DMS153 treated with DMSO at 0.1 percent for 48 hours (cell line): ENCODE data around the gene RAP1GAP.
A peak's percentile ranks its signal among the peaks of the same experiment; 100 is the strongest.

Experiments used
- DNase-seq: peaks from one replicate; lab custom pipeline; 2025; ENCODE audit not compliant: unreplicated experiment; lab: John Stamatoyannopoulos, UW

The RAP1GAP gene

DNA sequence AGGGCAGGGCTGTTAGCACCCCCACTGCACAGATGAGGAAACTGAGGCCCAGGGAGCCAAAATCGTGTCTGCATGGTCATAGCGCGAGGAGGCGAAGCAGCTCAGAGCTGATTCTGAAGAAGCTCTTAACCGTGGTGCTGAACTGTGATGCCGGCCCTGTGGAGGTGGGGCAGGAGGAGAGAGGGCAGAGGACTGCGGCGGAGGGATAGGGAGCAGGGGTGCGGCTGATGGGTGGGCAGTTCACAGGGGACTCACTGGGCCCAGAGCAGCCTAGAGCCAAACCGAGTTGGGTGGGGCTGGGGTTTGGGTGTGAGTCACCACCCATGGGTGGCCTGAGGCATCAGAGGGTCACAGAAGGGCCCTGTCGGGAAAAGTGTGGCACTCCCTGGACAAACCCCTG lies 74.7 kb downstream of the RAP1GAP start:
- no peak for DNase-seq

DNA sequence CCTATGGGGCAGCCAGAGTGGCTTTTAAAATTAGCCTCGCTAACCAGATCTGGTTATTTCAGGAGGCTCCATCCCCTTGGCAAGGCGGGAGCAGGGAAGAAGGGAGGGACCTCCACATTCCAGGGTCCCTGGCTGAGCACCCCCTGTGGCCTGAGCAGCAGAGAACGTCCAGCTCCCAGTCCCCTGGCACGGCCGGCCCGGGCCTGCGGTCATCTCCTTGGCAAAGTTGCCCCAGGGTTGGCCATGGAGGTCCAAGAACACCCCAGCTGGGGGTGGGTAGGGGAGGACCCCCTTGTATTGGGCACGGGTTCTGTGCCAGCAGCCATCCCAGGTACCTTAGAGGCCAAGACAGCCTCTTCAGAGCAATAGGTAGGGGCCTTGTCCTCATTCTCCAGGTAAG lies 75.9 kb downstream of the RAP1GAP start:
- DNase-seq, result no peak

DNA sequence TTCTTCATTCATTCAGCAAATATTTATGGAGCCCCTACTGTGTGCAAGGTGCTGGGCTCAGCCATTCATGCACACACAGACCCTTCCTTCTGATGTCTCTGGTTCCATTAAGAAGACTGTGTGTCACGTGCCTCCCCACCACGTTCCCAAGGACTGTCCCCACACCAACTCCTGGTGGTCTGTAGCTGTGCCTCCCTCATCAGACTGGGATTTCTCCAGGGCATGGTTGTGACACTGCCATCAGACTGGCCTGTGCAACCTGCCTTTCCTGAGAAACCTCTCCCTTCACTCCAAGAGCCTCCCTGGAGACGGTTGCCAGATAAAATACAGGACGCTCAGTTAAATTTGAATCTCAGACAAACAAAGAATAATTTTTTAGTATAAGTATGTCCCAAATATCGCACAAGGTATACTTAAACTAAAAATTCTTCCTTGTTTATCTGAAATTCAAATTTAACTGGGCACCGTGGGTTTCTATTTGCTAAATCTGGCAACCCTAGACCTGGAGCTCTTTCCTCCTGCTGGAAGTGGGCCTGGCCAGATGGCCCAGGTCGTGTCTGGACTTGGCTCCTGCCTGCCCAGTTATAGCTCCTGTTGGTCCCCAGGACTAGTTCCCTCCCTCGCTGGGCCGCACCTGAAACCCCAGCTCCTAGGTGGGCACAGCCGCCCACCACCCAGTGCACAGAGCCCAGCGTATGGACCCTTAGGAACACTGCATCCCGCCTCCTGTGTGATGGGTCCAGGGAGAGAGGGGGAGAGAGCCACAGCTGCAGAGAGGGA lies 76.9 kb downstream of the RAP1GAP start:
- no peak for DNase-seq

DNA sequence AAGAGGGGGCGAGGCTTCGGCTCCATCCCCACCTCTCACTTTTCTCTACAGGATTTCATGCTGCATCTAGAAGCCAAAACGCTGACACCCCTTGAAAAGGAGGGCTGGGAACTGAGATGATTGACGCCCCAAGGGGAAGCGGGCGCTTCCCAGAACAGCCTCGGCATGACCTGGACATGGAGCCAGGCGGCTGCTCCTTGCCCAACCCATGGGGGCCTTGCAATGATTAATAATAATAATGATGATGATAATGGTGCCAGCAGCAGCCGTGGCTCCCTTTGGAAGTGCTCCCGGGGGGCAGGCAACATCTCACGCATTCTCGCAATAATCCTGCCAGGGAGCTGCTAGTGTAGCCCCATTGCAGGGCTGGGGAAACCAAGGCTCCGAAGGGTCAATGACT lies 78.2 kb downstream of the RAP1GAP start:
- DNase-seq, result no peak

DNA sequence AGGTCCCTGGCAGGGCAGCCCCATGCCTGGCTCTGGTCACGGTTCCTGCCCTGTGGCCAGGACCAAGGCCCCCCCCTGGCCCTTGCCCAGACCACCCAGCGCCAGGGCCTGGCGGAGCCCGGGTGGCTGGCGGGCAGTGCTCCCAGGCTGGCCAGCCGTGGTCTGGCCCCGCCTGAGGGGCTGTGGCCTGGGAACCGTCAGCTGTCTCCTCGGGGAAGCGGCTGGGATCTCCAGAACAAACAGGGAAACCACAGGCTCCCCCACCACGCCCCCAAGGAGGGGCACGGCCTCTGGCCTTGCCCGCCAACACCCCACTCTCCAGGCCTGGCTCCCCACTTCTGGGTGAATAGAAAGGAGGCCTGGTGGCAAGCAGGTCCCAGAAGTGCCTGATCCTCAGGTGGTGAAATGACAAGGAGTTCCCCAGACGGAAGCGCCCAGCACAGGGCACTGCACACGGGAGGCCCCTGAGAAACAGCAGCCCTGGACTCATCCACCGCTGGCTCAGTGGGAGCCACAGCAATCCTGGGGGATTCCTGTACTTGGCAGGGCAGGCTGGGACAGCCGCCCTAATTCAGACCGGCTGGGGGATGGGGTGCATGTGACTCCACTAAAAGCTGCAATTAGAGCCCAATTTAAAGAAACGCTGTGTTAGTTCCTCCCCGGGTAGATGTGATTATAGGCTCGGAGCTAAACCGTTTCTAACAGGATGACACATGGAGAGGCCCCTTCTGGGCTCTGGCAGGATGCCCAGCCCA lies 78.9 kb downstream of the RAP1GAP start:
- no peak for DNase-seq

- DNase-seq, result no peak
Measured at GRCh38 chr1:21589618-21590017, 79.5 kb downstream of the RAP1GAP start.

- no peak for DNase-seq
Measured at GRCh38 chr1:21587602-21587953, 81.6 kb downstream of the RAP1GAP start.

DNA sequence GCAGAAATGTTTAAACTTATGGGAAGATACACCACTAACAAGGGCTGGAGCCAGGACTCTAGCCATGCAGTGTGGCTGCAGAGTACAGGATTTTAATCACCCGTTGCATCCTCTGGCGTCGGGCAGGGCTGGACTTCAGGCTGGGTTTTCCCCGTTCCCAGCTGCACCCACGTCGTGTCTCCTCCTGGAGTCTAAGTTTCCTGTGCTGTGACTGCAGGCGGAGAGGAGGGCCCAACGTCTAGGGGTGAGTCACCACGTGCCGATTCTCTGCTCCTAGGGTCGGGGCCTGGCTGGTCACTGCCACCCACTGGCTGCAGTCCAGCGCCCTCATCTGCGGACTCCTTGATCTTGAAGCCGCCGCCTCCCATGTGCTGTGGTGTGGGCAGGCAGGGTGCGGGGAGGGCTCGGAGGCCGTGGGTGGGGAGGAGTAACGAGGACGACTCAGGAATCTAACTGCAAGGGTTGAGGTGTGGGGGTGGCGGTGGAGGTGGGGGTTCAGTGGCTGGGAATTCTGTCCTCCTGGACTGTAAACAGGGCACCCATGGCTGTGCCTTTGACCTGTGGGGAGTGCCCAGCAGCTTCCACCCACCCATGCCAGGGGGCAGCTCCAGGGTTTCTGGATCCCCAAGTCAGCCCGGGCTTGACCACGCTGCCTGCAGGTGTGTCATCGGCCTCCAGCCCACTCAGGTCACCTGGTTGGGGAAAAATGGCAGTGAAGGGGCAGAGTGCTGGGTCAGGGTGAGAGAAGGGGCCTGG lies 82.1 kb downstream of the RAP1GAP start:
- no peak for DNase-seq

DNA sequence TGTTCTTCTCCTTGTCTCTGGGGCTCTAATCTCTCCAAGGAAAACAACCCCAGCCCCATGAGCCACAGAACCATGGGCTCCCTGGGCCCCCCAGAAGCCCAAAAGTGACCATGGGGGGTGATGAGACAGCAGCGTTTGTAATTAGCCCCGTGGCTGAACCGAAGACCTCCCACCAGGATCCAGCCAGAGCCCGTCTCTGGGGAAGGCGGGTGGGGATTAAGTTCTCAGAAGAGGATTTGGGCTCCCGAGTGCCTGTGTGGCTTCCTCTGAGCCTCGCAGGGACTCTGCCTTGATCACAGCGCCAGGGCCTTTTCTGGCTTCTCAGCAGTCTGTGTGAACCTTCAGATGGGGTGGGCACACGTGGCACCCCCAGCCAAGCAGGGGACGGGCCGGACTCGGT lies 82.9 kb downstream of the RAP1GAP start:
- DNase-seq, result no peak

DNA sequence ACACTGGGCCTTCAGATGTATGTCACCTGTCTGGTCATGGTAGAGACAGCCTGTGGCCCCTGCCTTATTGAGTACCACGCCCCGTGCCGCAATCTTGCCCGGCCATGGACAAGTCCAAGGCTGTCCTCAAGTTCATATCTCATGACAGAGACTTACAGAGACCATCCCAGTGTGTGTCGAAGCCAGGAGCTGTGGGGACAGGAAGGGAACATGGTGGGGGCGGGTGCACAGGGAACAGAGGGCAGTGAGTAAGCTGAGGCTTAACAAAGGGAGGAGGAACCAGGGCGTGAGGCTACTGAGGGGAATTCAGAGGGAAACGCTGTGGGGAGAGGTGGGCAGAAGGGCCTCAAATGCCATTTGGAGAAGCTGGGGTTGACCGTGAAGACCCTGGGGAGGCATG lies 84.1 kb downstream of the RAP1GAP start:
- no peak for DNase-seq

GRCh38 chr1:21584096-21584495 lies 85.1 kb downstream of the RAP1GAP start:
- no peak for DNase-seq

DNA sequence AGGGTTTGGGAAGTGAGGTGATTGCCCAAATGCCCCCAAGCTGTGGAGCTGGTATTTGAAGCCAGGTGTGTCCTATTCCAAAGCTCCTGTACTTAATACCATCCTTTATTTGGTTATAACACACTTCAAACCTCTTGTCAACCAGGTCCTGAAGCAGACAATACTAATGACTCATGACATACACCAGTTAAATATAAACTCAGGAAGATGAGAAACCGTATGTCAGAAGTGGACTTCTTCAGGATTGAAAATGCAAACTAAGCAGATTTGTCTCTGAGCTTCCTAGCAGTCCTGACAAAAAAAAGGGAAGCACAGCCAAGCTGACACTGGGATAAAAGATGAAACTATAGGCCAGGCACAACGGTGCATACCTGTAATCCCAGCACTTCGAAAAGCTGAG lies 89.4 kb downstream of the RAP1GAP start:
- peak; percentile 24 for DNase-seq

- no peak for DNase-seq
Measured at GRCh38 chr1:21577933-21578332, 91.2 kb downstream of the RAP1GAP start.

- no peak for DNase-seq
Measured at GRCh38 chr1:21577324-21577723, 91.8 kb downstream of the RAP1GAP start.

- no peak for DNase-seq
Measured at GRCh38 chr1:21576798-21577187, 92.4 kb downstream of the RAP1GAP start.

GRCh38 chr1:21576031-21576797 lies 92.9 kb downstream of the RAP1GAP start:
- DNase-seq, result no peak

GRCh38 chr1:21575351-21575942 lies 93.7 kb downstream of the RAP1GAP start:
- no peak for DNase-seq

- peak; percentile 70 for DNase-seq
Measured at GRCh38 chr1:21574466-21575151, 94.5 kb downstream of the RAP1GAP start.

- peak; percentile 98 for DNase-seq
Measured at GRCh38 chr1:21573971-21574465, 95.1 kb downstream of the RAP1GAP start.

- no peak for DNase-seq
Measured at GRCh38 chr1:21573475-21573874, 95.7 kb downstream of the RAP1GAP start.
